ENCODE data around the gene NUDT16. TPM values are rescaled to one million over a fixed set of nuclear protein-coding genes. Genes with fewer than 3 reads are reported as not detected.
"Not testable (repeated sequence)": the region's sequence is repeated elsewhere in the genome, so short reads cannot be mapped to it uniquely, and the experiment has no call there.

Gene NUDT16
- total RNA-seq, 1 experiment from 2014 or later, result 9.0 TPM

DNA sequence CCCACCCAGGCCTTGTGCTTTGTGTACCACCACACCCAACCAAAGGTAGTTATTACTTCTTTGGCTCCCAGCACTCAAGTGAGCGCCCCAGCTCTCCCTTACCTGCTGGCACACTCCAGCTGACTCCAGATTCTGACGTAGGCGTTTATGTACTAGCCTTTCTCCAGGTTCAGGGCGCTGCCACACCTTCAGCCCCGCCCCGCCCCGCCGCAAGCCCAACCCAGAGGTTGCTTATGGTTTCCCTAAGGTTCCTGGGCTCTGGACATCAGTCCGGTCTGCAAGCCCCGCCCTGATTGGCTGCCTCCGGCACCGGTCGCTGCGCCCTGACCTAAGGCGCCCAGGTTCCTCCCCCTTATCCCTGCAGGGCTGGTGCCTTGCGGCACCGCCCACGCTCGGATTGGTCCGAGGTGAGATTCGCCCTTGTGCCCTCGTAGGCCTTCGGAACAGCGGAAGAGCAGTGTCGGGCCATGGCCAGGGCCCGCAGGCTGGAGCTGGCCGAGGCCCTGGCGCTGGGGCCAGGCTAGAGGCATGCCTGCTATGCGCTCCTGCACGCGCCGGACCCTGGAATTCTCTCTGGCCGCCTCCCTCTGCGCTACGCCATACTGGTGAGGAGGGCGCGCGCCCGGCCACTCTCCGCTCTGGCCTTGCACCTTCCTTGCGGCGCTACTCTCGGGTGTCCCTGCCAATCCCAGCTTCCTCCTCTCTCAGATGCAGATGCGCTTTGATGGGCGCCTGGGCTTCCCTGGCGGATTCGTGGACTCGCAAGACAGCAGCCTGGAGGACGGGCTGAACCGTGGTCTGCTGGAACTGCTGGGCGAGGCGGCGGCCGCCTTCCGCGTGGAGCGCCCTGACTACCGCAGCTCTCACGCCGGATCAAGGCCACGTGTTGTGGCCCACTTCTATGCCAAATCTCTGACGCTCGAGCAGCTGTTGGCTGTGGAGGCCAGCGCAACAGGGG lies 19.8 kb upstream of the NUDT16 start:
- H3K9me3 ChIP-seq (replicated peaks), result no peaks in the 10 kb centered on the region
- no peaks in the 10 kb centered on the region for H3K36me3 ChIP-seq
- H3K4me3 ChIP-seq, result no peak overlapping the region
- no peaks in the 10 kb centered on the region for H3K27me3 ChIP-seq (replicated peaks)
- H3K27ac ChIP-seq, result no peak overlapping the region
- H3K4me1 ChIP-seq (replicated peaks), result no peaks in the 10 kb centered on the region
- DNase-seq (ENCODE audit: low read depth in 1 of 2, low spot score in 2 of 2), result no peak

DNA sequence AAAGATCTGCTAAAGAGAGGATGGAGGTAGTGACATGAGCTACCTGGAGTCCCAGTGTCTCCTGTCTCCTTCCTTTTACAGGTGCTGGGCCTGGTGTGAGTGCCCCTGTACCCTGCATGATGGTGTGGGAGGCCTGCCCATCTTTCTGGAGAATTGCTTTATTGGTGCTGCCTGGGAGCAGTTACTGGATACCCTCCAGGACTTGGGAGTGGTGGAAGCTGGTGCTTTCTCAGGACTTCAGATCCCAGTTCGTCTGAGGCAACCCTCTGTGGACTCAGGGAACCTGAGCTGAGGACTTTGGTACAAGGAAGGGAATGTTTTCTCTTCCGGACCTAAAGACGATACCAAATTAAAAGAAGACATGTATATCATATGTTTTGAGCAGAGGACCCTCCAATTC lies 18.3 kb upstream of the NUDT16 start:
- no peak for DNase-seq (ENCODE audit: low read depth in 1 of 2, low spot score in 2 of 2)
- no peaks in the 10 kb centered on the region for H3K36me3 ChIP-seq

DNA sequence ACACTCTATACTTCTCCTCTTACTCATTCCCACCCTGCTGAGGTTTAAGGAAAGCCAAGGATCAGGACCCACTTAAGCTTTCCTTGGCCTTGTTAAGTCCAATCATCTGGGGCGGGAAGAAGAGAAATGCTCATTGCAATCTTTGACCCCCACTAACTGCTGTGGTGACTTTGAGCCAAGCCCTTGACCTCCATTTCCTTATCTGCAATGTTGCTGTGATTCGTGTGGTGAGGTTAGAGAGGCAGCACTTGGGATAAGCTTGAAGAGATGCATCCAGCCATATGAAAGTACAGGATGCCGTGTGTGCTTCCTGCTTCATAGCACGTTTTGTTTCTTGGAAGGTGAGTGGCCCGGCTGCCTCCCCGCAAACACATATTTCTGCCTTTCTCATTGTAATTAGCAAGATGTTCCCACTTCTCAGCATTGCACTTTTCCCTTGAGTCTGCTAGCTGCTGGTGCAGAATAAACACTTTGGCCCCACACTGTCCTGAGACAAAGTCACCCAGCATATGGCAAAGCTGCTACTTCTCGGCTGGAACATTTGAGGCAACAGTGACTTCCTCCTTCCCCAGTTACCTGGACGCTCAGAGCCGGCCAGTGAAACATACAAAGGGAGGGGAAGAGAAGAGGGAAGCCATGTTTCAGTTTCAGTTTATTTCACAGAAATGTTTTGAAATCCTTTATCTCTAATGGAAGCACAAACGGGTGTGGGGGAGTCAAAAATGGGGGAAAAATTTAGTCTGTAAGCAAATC lies 10.5 kb upstream of the NUDT16 start:
- DNase-seq (ENCODE audit: low read depth in 1 of 2, low spot score in 2 of 2), result no peak
- no peak overlapping the region for H3K4me3 ChIP-seq
- no peak overlapping the region for H3K27ac ChIP-seq
- H3K36me3 ChIP-seq, result no peaks in the 10 kb centered on the region
- H3K27me3 ChIP-seq (replicated peaks), result no peaks in the 10 kb centered on the region
- no peaks in the 10 kb centered on the region for H3K4me1 ChIP-seq (replicated peaks)
- H3K9me3 ChIP-seq (replicated peaks), result no peaks in the 10 kb centered on the region

More for the DNA sequence above, 18.3 kb upstream of the NUDT16 start:
- H3K27ac ChIP-seq, result no peak overlapping the region
- no peak overlapping the region for H3K4me3 ChIP-seq
- H3K9me3 ChIP-seq (replicated peaks), result no peaks in the 10 kb centered on the region
- H3K27me3 ChIP-seq (replicated peaks), result no peaks in the 10 kb centered on the region
- H3K4me1 ChIP-seq (replicated peaks), result no peaks in the 10 kb centered on the region

DNA sequence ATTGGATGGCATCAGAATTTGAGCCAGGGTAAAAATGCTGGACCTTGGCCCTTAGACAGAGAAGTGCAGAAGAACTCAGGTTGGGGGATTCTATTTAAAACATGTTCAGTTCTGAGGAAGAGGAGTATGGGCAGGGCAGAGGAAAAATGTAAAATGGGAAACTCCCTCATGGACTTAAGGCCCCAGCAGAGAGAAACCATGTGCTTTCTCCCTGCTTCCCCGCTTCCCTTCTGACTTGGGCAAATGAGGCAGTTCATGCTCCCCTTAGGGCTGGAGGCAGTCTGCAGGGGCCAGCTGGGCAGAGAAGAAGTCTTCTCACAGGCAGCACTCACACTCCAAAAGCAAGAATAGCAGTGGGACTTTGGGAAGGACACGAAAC lies 9.9 kb upstream of the NUDT16 start:
- Histone ChIP-seq H3K9me3 (replicated peaks) (no peaks in the 10 kb centered on the region), H3K27me3 (replicated peaks) (no peaks in the 10 kb centered on the region), H3K4me3 (no peak overlapping the region), H3K4me1 (replicated peaks) (no peaks in the 10 kb centered on the region), H3K27ac (no peak overlapping the region), H3K36me3 (peaks cover under 1% of the 10 kb centered on the region; the same call in 1 of the 2 replicates)
- DNase-seq (ENCODE audit: low read depth in 1 of 2, low spot score in 2 of 2), result no peak

DNA sequence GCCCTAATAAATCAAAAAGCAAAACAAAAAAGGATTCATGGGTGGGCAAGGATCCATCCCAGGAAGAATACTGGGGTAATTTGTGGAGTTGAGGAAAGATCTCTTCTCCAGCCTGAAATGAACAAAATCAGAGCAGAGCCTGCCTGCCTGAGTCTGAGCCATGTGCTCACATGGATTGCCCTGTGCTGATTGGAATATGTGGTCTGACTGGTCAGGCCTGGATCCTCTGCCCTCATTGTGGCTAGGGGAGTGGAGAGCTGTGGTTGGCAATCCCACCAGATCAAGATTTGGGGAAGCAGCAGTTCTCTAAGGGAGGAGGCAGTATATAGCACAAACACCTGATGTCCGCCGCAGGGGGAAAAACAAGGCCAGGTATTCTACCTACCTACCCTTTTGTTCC lies 6.8 kb upstream of the NUDT16 start:
- no peak overlapping the region for H3K4me3 ChIP-seq
- no peak overlapping the region for H3K27ac ChIP-seq
- DNase-seq (ENCODE audit: low read depth in 1 of 2, low spot score in 2 of 2), result no peak
- H3K9me3 ChIP-seq (replicated peaks), result no peaks in the 10 kb centered on the region
- H3K27me3 ChIP-seq (replicated peaks), result no peaks in the 10 kb centered on the region
- H3K36me3 ChIP-seq, result peaks cover 3% of the 10 kb centered on the region; the same call in 1 of the 2 replicates
- H3K4me1 ChIP-seq (replicated peaks), result no peaks in the 10 kb centered on the region

DNA sequence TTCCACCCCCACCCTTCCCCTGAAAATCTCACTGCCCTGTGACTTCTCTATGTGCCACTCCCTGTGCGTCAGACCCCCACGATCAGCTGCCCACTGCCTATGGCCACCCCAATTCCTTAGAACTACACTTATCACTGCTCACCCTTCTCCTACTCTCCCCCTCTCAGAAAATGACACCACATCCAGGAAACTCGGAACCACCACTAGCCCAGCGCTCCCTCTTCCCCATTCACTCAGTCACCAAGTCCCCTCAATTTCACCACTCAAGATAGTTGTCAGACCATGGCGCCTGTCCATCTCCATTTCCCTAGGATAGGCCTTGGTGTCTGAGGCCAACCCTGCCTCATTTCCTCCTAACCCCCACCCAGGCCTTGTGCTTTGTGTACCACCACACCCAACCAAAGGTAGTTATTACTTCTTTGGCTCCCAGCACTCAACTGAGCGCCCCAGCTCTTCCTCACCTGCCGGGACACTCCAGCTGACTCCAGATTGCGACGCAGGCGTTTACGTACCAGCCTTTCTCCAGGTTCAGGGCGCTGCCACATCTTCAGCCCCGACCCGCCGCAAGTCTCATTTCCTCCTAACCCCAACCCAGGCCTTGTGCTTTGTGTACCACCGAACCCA lies 641 bp upstream of the NUDT16 start:
- not testable (repeated sequence) for H3K9me3 ChIP-seq (replicated peaks); H3K27me3 ChIP-seq (replicated peaks); DNase-seq (ENCODE audit: low read depth in 1 of 2, low spot score in 2 of 2); H3K4me1 ChIP-seq (replicated peaks)
- Histone ChIP-seq H3K36me3 (peaks cover 24% of the 10 kb centered on the region), H3K4me3 (peak overlapping the region; percentile 85), H3K27ac (peak overlapping the region; percentile 64)

DNA sequence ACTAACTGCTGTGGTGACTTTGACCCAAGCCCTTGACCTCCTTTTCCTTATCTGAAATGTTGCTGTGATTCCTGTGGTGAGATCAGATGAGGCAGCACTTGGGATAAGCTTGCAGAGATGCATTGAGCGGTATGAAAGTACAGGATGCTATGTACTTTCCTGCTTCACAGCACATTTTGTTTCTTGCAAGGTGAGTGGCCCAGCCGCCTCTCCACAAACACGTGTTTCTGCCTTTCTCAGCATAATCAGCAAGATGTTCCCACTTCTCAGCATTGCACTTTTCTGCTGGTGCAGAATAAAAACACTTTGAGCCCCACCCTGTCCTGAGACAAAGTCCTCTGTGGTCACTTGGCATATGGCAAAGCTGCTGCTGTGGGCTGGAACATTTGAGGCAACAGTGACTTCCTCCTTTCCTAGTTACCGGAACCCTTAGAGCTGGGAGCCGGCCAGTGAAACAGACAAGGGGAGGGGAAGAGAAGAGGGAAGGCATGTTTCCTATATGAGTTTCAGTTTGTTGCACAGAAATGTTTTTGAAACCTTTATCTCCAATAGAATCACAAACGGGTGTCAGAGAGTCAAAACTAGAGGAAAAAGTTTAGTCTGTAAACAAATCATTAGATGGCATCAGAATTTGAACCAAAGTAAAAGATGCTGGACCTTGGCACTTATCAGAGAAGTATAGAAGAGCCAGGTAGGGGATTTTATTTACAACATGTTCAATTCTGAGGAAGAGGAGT lies 5.0 kb downstream of the NUDT16 start:
- no peak overlapping the region for H3K27ac ChIP-seq
- no peaks in the 10 kb centered on the region for H3K27me3 ChIP-seq (replicated peaks)
- DNase-seq (ENCODE audit: low read depth in 1 of 2, low spot score in 2 of 2), result no peak
- H3K36me3 ChIP-seq, result peaks cover 22% of the 10 kb centered on the region
- no peaks in the 10 kb centered on the region for H3K9me3 ChIP-seq (replicated peaks)
- no peak overlapping the region for H3K4me3 ChIP-seq
- H3K4me1 ChIP-seq (replicated peaks), result peaks cover 9% of the 10 kb centered on the region

DNA sequence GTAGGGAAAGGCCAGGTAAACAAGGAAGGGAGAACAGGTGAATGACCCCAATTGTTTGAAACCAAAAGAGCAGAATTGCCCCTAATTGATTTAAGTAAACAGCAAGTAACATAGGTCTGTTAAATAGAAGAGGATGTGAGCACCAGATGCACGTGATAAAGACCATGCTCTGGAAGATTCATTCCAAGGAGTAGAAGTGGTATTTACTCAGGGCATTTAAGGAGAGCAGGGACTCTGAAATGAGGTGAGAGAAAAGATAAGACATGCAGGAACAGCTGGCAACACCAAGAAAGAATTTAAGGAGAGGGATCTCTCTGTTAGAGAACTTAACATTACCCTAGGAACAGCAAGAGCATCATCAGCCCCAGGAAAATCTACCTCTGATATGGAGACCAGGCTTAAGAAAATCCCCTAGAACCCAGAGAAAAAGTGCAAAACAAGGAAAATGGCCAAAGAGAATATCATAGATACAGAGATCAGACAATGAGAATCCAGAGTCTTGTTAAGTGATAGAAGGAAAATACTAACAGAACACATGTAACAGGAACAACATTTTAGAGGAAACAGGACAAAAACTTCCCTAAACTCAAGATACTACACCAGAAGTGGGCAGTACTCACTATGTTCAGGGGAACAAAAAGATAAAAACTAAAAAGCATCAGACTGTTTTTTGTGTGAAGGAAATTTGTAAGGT lies 6.4 kb downstream of the NUDT16 start:
- no peaks in the 10 kb centered on the region for H3K27me3 ChIP-seq (replicated peaks)
- H3K36me3 ChIP-seq, result peaks cover 14% of the 10 kb centered on the region
- no peak overlapping the region for H3K4me3 ChIP-seq
- H3K4me1 ChIP-seq (replicated peaks), result no peaks in the 10 kb centered on the region; the same call in 1 of the 2 replicates
- H3K9me3 ChIP-seq (replicated peaks), result no peaks in the 10 kb centered on the region
- no peak for DNase-seq (ENCODE audit: low read depth in 1 of 2, low spot score in 2 of 2)
- H3K27ac ChIP-seq, result no peak overlapping the region

DNA sequence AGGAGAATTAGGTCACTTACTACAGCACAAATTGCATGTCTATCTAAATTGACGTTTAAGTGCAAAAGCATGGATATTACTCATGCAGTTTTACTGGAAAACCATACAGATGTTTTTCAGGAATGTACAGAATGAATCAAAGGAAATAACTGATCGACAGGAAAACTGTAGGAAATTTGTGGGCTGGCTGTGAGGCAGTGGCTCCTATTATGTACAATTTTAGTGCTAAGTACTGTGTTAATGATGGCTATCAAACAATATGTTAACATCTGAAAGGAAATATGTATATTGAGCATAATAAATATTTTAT lies 6.9 kb downstream of the NUDT16 start:
- Histone ChIP-seq H3K27ac (no peak overlapping the region), H3K9me3 (replicated peaks) (no peaks in the 10 kb centered on the region), H3K27me3 (replicated peaks) (no peaks in the 10 kb centered on the region), H3K36me3 (peaks cover 9% of the 10 kb centered on the region; the same call in 1 of the 2 replicates), H3K4me1 (replicated peaks) (no peaks in the 10 kb centered on the region), H3K4me3 (no peak overlapping the region)
- no peak for DNase-seq (ENCODE audit: low read depth in 1 of 2, low spot score in 2 of 2)

DNA sequence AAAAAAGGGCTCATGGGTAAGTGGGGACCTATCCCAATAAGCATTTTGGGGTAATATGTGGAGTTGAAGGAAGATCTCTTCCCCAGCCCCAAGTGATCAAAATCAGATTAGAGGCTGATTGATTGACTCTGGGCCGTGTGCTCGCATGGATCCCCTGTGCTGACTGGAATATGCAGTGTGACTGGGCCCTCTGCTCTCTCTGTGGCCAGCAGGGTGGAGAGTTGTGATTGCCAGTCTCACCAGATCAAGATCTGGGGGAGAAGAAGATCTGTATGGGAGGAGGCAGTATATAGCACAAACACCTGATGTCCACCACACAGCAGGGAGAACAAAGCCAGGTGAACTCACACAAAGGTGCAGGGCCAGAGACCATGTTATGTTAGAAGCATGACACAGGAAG lies 8.8 kb downstream of the NUDT16 start:
- Histone ChIP-seq H3K4me3 (no peak overlapping the region), H3K27ac (no peak overlapping the region), H3K4me1 (replicated peaks) (no peaks in the 10 kb centered on the region), H3K27me3 (replicated peaks) (no peaks in the 10 kb centered on the region), H3K9me3 (replicated peaks) (no peaks in the 10 kb centered on the region), H3K36me3 (no peaks in the 10 kb centered on the region)
- DNase-seq (ENCODE audit: low read depth in 1 of 2, low spot score in 2 of 2), result no peak

DNA sequence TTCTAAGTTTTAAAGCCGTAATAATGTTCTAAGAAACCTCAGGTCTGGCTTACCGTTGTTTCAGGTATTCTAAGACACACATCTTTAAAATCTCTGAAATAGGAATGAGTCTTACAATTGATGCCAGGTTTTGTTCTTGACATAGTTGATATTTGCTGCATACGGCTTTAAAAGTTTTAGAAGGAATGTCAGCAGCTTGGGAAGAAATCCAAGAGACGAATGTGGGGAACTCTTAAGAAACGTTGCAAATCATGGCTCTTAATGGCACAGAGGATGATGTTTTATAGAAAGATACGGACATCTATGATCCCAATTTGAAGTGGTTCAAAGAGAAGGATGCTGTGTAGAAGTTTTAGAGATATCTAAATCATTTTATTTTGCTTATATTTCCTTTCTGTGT lies 11.5 kb downstream of the NUDT16 start:
- Histone ChIP-seq H3K27me3 (replicated peaks) (no peaks in the 10 kb centered on the region), H3K27ac (no peak overlapping the region), H3K36me3 (no peaks in the 10 kb centered on the region), H3K4me1 (replicated peaks) (no peaks in the 10 kb centered on the region), H3K4me3 (no peak overlapping the region), H3K9me3 (replicated peaks) (no peaks in the 10 kb centered on the region)
- DNase-seq (ENCODE audit: low read depth in 1 of 2, low spot score in 2 of 2), result no peak

DNA sequence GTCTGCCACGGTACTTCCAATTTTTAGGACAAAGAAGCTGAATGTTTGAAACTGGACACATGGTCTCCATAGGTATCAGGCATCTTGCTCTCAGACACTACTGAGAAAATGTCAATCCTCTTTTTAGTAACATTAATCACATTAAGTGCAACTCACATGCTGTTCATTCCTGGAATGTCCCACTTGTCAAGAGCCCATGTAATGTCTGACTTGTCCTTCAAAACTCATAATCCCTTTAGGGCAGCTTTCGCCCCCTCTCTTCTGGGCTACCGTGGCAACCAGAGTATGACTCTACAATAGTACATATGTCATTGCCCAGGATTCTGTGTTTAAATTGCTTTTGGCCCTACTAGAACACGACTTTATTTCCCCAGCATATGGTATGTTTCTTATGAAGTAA lies 12.3 kb downstream of the NUDT16 start:
- H3K27me3 ChIP-seq (replicated peaks), result no peaks in the 10 kb centered on the region
- no peaks in the 10 kb centered on the region for H3K9me3 ChIP-seq (replicated peaks)
- H3K36me3 ChIP-seq, result no peaks in the 10 kb centered on the region
- no peaks in the 10 kb centered on the region for H3K4me1 ChIP-seq (replicated peaks)
- no peak overlapping the region for H3K27ac ChIP-seq
- H3K4me3 ChIP-seq, result no peak overlapping the region
- DNase-seq (ENCODE audit: low read depth in 1 of 2, low spot score in 2 of 2), result no peak

DNA sequence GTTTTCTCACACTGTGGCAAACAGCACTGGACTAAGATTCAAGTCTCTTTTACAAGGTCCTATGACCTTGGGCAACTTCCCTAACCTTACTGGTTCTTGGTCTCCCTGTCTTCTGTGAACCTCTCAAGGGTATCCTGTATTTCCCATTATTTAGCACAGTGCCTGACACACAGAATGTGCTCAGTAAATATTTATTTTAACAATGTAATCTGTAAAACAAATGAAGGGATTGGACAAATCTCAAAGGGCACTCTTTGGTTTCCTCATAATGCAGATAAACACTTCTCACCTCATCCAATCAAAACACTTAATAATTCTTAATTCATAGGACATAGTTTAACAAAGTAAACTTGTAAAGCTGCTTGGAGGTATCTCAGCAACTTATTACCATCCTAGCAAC lies 12.8 kb downstream of the NUDT16 start:
- Histone ChIP-seq H3K27ac (no peak overlapping the region), H3K36me3 (no peaks in the 10 kb centered on the region), H3K9me3 (replicated peaks) (no peaks in the 10 kb centered on the region), H3K4me1 (replicated peaks) (no peaks in the 10 kb centered on the region), H3K4me3 (no peak overlapping the region), H3K27me3 (replicated peaks) (no peaks in the 10 kb centered on the region)
- DNase-seq (ENCODE audit: low read depth in 1 of 2, low spot score in 2 of 2), result no peak

Data from SJSA1 (cell line).